ENCODE data around the gene MAK.

MAK gene

GRCh38 chr6:10779076-10779475 lies 59.3 kb downstream of the MAK start:
- H2BK5ac ChIP-seq (ENCODE audit: low read length): no peak overlapping the region
- no peak overlapping the region for H2BK12ac ChIP-seq (ENCODE audit: low read length)

GRCh38 chr6:10778230-10778629 lies 60.1 kb downstream of the MAK start:
- H3K4me3 ChIP-seq (ENCODE audit: low read length in 2 of 2): no peak overlapping the region
- H2AFZ ChIP-seq (ENCODE audit: low read length): no peak overlapping the region
- no peaks in the 10 kb centered on the region for H3K9me3 ChIP-seq (replicated peaks in 1 of 2; ENCODE audit: control insufficient read depth in 2 of 2, insufficient read depth in 1 of 2, low read depth in 1 of 2, low read length in 2 of 2)
- H3K4ac ChIP-seq (ENCODE audit: low read length): no peak overlapping the region
- no peak for DNase-seq (ENCODE audit: low spot score)
- WGBS, 2 donors (ENCODE audit: extremely low coverage in 2 of 2, insufficient read length in 2 of 2, insufficient replicate concordance in 1 of 2): no CpG with 5 or more reads among the region's 3 CpGs
- H3K9ac ChIP-seq (ENCODE audit: low read depth, low read length, poor library complexity): no peak overlapping the region
- no peak overlapping the region for H3K27ac ChIP-seq (replicated peaks; ENCODE audit: low read length)
- no peaks in the 10 kb centered on the region for H3K4me1 ChIP-seq (ENCODE audit: control insufficient read depth in 2 of 2, insufficient read depth in 1 of 2, low read depth in 1 of 2, low read length in 2 of 2)
- H4K8ac ChIP-seq (ENCODE audit: low read depth, low read length): no peak overlapping the region
- H3K4me2 ChIP-seq (ENCODE audit: insufficient read depth, low read length, poor library complexity, severe bottlenecking): no peak overlapping the region
- no peaks in the 10 kb centered on the region for H3K27me3 ChIP-seq (ENCODE audit: control insufficient read depth in 3 of 3, insufficient read depth in 3 of 3, low read depth in 1 of 3, low read length in 3 of 3)
- H4K91ac ChIP-seq (ENCODE audit: low read depth, low read length, poor library complexity): no peak overlapping the region
- H2BK12ac ChIP-seq (ENCODE audit: low read length): no peak overlapping the region
- H3K23ac ChIP-seq (ENCODE audit: low read depth, low read length, poor library complexity): no peak overlapping the region
- no peaks in the 10 kb centered on the region for H3K79me1 ChIP-seq (ENCODE audit: low read depth, low read length)
- H2BK120ac ChIP-seq (ENCODE audit: low read depth, low read length): no peak overlapping the region
- H2BK5ac ChIP-seq (ENCODE audit: low read length): no peak overlapping the region
- H2BK15ac ChIP-seq (ENCODE audit: low read length): no peak overlapping the region
- peaks cover 3 to 53% of the 10 kb centered on the region in 2 donors for H3K36me3 ChIP-seq (replicated peaks in 1 of 2; ENCODE audit: control insufficient read depth in 2 of 2, insufficient read depth in 2 of 2, low read length in 2 of 2)
- no peak overlapping the region for H3K14ac ChIP-seq (ENCODE audit: low read length)
- no peak overlapping the region for H2AK5ac ChIP-seq (ENCODE audit: low read depth, low read length)
- H3K18ac ChIP-seq (ENCODE audit: low read length): no peak overlapping the region

More at GRCh38 chr6:10779076-10779475, 59.3 kb downstream of the MAK start:
- Histone ChIP-seq H3K4ac (ENCODE audit: low read length) (no peak overlapping the region), H3K9me3 (replicated peaks in 1 of 2; ENCODE audit: control insufficient read depth in 2 of 2, insufficient read depth in 1 of 2, low read depth in 1 of 2, low read length in 2 of 2) (no peaks in the 10 kb centered on the region), H3K23ac (ENCODE audit: low read depth, low read length, poor library complexity) (no peak overlapping the region), H2AFZ (ENCODE audit: low read length) (no peak overlapping the region), H2AK5ac (ENCODE audit: low read depth, low read length) (no peak overlapping the region), H4K8ac (ENCODE audit: low read depth, low read length) (no peak overlapping the region), H2BK15ac (ENCODE audit: low read length) (no peak overlapping the region), H3K4me1 (ENCODE audit: control insufficient read depth in 2 of 2, insufficient read depth in 1 of 2, low read depth in 1 of 2, low read length in 2 of 2) (no peaks in the 10 kb centered on the region), H3K18ac (ENCODE audit: low read length) (no peak overlapping the region), H3K4me2 (ENCODE audit: insufficient read depth, low read length, poor library complexity, severe bottlenecking) (no peak overlapping the region), H2BK120ac (ENCODE audit: low read depth, low read length) (no peak overlapping the region), H3K36me3 (replicated peaks in 1 of 2; ENCODE audit: control insufficient read depth in 2 of 2, insufficient read depth in 2 of 2, low read length in 2 of 2) (peaks cover 3 to 54% of the 10 kb centered on the region in 2 donors), H3K9ac (ENCODE audit: low read depth, low read length, poor library complexity) (no peak overlapping the region), H3K79me1 (ENCODE audit: low read depth, low read length) (no peaks in the 10 kb centered on the region), H3K27me3 (ENCODE audit: control insufficient read depth in 3 of 3, insufficient read depth in 3 of 3, low read depth in 1 of 3, low read length in 3 of 3) (no peaks in the 10 kb centered on the region), H4K91ac (ENCODE audit: low read depth, low read length, poor library complexity) (no peak overlapping the region), H3K14ac (ENCODE audit: low read length) (no peak overlapping the region), H3K4me3 (ENCODE audit: low read length in 2 of 2) (no peak overlapping the region), H3K27ac (replicated peaks; ENCODE audit: low read length) (no peak overlapping the region)
- DNase-seq (ENCODE audit: low spot score): no peak
- no CpG with 5 or more reads among the region's 8 CpGs for WGBS, 2 donors (ENCODE audit: extremely low coverage in 2 of 2, insufficient read length in 2 of 2, insufficient replicate concordance in 1 of 2)

GRCh38 chr6:10771371-10771894 lies 66.9 kb downstream of the MAK start:
- H3K4me1 ChIP-seq (ENCODE audit: control insufficient read depth in 2 of 2, insufficient read depth in 1 of 2, low read depth in 1 of 2, low read length in 2 of 2): no peaks in the 10 kb centered on the region
- H3K9ac ChIP-seq (ENCODE audit: low read depth, low read length, poor library complexity): no peak overlapping the region
- H3K23ac ChIP-seq (ENCODE audit: low read depth, low read length, poor library complexity): peak overlapping the region; percentile 27
- no peak overlapping the region for H2AK5ac ChIP-seq (ENCODE audit: low read depth, low read length)
- H3K27me3 ChIP-seq (ENCODE audit: control insufficient read depth in 3 of 3, insufficient read depth in 3 of 3, low read depth in 1 of 3, low read length in 3 of 3): no peaks in the 10 kb centered on the region
- no peak overlapping the region for H3K4ac ChIP-seq (ENCODE audit: low read length)
- no peak overlapping the region for H3K4me2 ChIP-seq (ENCODE audit: insufficient read depth, low read length, poor library complexity, severe bottlenecking)
- H3K36me3 ChIP-seq (replicated peaks in 1 of 2; ENCODE audit: control insufficient read depth in 2 of 2, insufficient read depth in 2 of 2, low read length in 2 of 2): peaks cover 12 to 63% of the 10 kb centered on the region in 2 donors
- no peak overlapping the region for H2BK12ac ChIP-seq (ENCODE audit: low read length)
- no peak overlapping the region for H2BK5ac ChIP-seq (ENCODE audit: low read length)
- no peak overlapping the region for H4K91ac ChIP-seq (ENCODE audit: low read depth, low read length, poor library complexity)
- no peak for DNase-seq (ENCODE audit: low spot score)
- no CpG with 5 or more reads among the region's 12 CpGs for WGBS, 2 donors (ENCODE audit: extremely low coverage in 2 of 2, insufficient read length in 2 of 2, insufficient replicate concordance in 1 of 2)
- peaks cover 2% of the 10 kb centered on the region for H3K79me1 ChIP-seq (ENCODE audit: low read depth, low read length)
- H3K18ac ChIP-seq (ENCODE audit: low read length): no peak overlapping the region
- no peak overlapping the region for H3K14ac ChIP-seq (ENCODE audit: low read length)
- H3K27ac ChIP-seq (replicated peaks; ENCODE audit: low read length): no peak overlapping the region
- H2BK120ac ChIP-seq (ENCODE audit: low read depth, low read length): no peak overlapping the region
- no peaks in the 10 kb centered on the region for H3K9me3 ChIP-seq (replicated peaks in 1 of 2; ENCODE audit: control insufficient read depth in 2 of 2, insufficient read depth in 1 of 2, low read depth in 1 of 2, low read length in 2 of 2)
- no peak overlapping the region for H3K4me3 ChIP-seq (ENCODE audit: low read length in 2 of 2)
- H2BK15ac ChIP-seq (ENCODE audit: low read length): no peak overlapping the region
- H2AFZ ChIP-seq (ENCODE audit: low read length): no peak overlapping the region
- H4K8ac ChIP-seq (ENCODE audit: low read depth, low read length): no peak overlapping the region

- H3K27ac ChIP-seq (replicated peaks; ENCODE audit: low read length): no peak overlapping the region
- peaks cover 2% of the 10 kb centered on the region for H3K79me1 ChIP-seq (ENCODE audit: low read depth, low read length)
- H4K91ac ChIP-seq (ENCODE audit: low read depth, low read length, poor library complexity): no peak overlapping the region
- no peak overlapping the region for H3K4me3 ChIP-seq (ENCODE audit: low read length in 2 of 2)
- H3K4ac ChIP-seq (ENCODE audit: low read length): no peak overlapping the region
- WGBS, 2 donors (ENCODE audit: extremely low coverage in 2 of 2, insufficient read length in 2 of 2, insufficient replicate concordance in 1 of 2): no CpG with 5 or more reads among the region's 3 CpGs
- no peaks in the 10 kb centered on the region for H3K9me3 ChIP-seq (replicated peaks in 1 of 2; ENCODE audit: control insufficient read depth in 2 of 2, insufficient read depth in 1 of 2, low read depth in 1 of 2, low read length in 2 of 2)
- H3K14ac ChIP-seq (ENCODE audit: low read length): no peak overlapping the region
- no peak overlapping the region for H3K23ac ChIP-seq (ENCODE audit: low read depth, low read length, poor library complexity)
- H2BK15ac ChIP-seq (ENCODE audit: low read length): no peak overlapping the region
- no peak overlapping the region for H2BK120ac ChIP-seq (ENCODE audit: low read depth, low read length)
- H3K4me1 ChIP-seq (ENCODE audit: control insufficient read depth in 2 of 2, insufficient read depth in 1 of 2, low read depth in 1 of 2, low read length in 2 of 2): no peaks in the 10 kb centered on the region
- H3K9ac ChIP-seq (ENCODE audit: low read depth, low read length, poor library complexity): no peak overlapping the region
- H3K18ac ChIP-seq (ENCODE audit: low read length): no peak overlapping the region
- no peak overlapping the region for H2AFZ ChIP-seq (ENCODE audit: low read length)
- H2BK5ac ChIP-seq (ENCODE audit: low read length): no peak overlapping the region
- H2AK5ac ChIP-seq (ENCODE audit: low read depth, low read length): no peak overlapping the region
- no peak for DNase-seq (ENCODE audit: low spot score)
- H3K27me3 ChIP-seq (ENCODE audit: control insufficient read depth in 3 of 3, insufficient read depth in 3 of 3, low read depth in 1 of 3, low read length in 3 of 3): no peaks in the 10 kb centered on the region
- no peak overlapping the region for H4K8ac ChIP-seq (ENCODE audit: low read depth, low read length)
- H3K4me2 ChIP-seq (ENCODE audit: insufficient read depth, low read length, poor library complexity, severe bottlenecking): no peak overlapping the region
- H2BK12ac ChIP-seq (ENCODE audit: low read length): no peak overlapping the region
- H3K36me3 ChIP-seq (replicated peaks in 1 of 2; ENCODE audit: control insufficient read depth in 2 of 2, insufficient read depth in 2 of 2, low read length in 2 of 2): peaks cover 13 to 51% of the 10 kb centered on the region in 2 donors
Observed at GRCh38 chr6:10769419-10769818, 68.9 kb downstream of the MAK start.

All from neuronal stem cell (in vitro differentiated cells).